ENCODE measurements around the gene MTERF1.

Gene MTERF1

DNA sequence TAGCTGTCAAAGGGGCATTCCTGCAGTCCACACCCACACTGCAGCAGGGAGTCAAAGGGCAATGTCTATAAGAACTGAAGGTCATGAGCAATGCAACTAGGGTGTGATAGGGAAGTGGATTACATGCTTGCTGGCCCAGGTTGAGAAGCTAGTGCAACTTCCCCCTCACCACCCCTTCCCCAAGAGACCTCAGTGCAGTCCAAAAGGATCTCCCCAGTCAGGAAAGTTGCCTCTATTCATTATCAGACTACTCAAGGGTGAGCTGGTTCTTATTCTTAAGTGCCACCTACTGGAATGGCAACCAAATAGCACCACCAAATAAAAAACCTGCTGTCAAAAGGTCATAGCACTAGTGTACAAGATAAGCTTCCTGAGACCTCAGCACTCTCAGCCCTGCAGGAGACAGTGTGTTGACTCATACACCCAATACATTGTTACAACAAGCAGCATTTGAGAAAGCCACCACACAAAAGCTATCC lies 28.2 kb downstream of the MTERF1 start:
- Histone ChIP-seq H3K36me3 (ENCODE audit: control insufficient read depth, insufficient read depth, low read length) (no peaks in the 10 kb centered on the region), H3K27ac (ENCODE audit: low read depth, low read length, severe bottlenecking) (no peak overlapping the region), H3K4me3 (ENCODE audit: extremely low read depth, insufficient read depth, low read length, poor library complexity, severe bottlenecking) (no peak overlapping the region), H3K4me1 (ENCODE audit: control insufficient read depth, insufficient read depth, low read length, poor library complexity, severe bottlenecking) (no peaks in the 10 kb centered on the region), H3K9me3 (ENCODE audit: control insufficient read depth, low read length) (peaks cover 5% of the 10 kb centered on the region)

- no peak overlapping the region for H3K27ac ChIP-seq (ENCODE audit: low read depth, low read length, severe bottlenecking)
- no peaks in the 10 kb centered on the region for H3K36me3 ChIP-seq (ENCODE audit: control insufficient read depth, insufficient read depth, low read length)
- no peak overlapping the region for H3K4me3 ChIP-seq (ENCODE audit: extremely low read depth, insufficient read depth, low read length, poor library complexity, severe bottlenecking)
- peaks cover 5% of the 10 kb centered on the region for H3K9me3 ChIP-seq (ENCODE audit: control insufficient read depth, low read length)
- no peaks in the 10 kb centered on the region for H3K4me1 ChIP-seq (ENCODE audit: control insufficient read depth, insufficient read depth, low read length, poor library complexity, severe bottlenecking)
These were observed 30.0 kb downstream of the MTERF1 start for GRCh38 chr7:91850455-91850854.

- no peak overlapping the region for H3K4me3 ChIP-seq (ENCODE audit: extremely low read depth, insufficient read depth, low read length, poor library complexity, severe bottlenecking)
- 83 to 94% methylated on average over 1 to 2 of the region's 4 CpGs for WGBS, 2 experiments (ENCODE audit: insufficient coverage in 2 of 2)
These were observed 32.5 kb downstream of the MTERF1 start for GRCh38 chr7:91847876-91848588.

GRCh38 chr7:91847231-91847630 lies 33.3 kb downstream of the MTERF1 start:
- Histone ChIP-seq H3K36me3 (ENCODE audit: control insufficient read depth, insufficient read depth, low read length) (no peaks in the 10 kb centered on the region), H3K27ac (ENCODE audit: low read depth, low read length, severe bottlenecking) (no peak overlapping the region), H3K4me3 (ENCODE audit: extremely low read depth, insufficient read depth, low read length, poor library complexity, severe bottlenecking) (no peak overlapping the region), H3K9me3 (ENCODE audit: control insufficient read depth, low read length) (peaks cover 3% of the 10 kb centered on the region), H3K4me1 (ENCODE audit: control insufficient read depth, insufficient read depth, low read length, poor library complexity, severe bottlenecking) (no peaks in the 10 kb centered on the region)
- WGBS, 2 experiments (ENCODE audit: insufficient coverage in 2 of 2): 71 to 100% methylated on average over 1 of the region's 4 CpGs

More at GRCh38 chr7:91847876-91848588, 32.5 kb downstream of the MTERF1 start:
- H3K9me3 ChIP-seq (ENCODE audit: control insufficient read depth, low read length): no peaks in the 10 kb centered on the region
- H3K27ac ChIP-seq (ENCODE audit: low read depth, low read length, severe bottlenecking): no peak overlapping the region
- no peaks in the 10 kb centered on the region for H3K4me1 ChIP-seq (ENCODE audit: control insufficient read depth, insufficient read depth, low read length, poor library complexity, severe bottlenecking)
- no peaks in the 10 kb centered on the region for H3K36me3 ChIP-seq (ENCODE audit: control insufficient read depth, insufficient read depth, low read length)

DNA sequence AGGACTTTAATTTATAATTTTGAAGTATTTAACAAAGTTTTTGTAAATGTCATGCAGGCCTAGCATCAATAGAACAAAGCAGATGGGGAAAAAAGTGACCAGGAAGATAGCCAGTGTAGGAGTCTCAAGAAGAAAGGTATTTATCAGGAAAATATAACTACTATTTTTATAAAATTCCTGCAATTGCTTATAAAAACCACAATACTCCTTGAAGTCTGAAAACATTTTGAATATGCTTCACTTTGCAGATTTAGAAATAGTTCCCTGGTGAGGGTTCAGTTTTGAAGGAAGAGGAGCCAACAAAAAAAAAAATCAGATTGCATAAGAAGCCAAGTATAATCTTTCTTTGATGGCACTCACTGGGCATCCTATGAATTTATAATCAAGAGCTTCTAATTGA lies 34.1 kb downstream of the MTERF1 start:
- Histone ChIP-seq H3K4me3 (ENCODE audit: extremely low read depth, insufficient read depth, low read length, poor library complexity, severe bottlenecking) (no peak overlapping the region), H3K36me3 (ENCODE audit: control insufficient read depth, insufficient read depth, low read length) (no peaks in the 10 kb centered on the region), H3K4me1 (ENCODE audit: control insufficient read depth, insufficient read depth, low read length, poor library complexity, severe bottlenecking) (no peaks in the 10 kb centered on the region)

GRCh38 chr7:91843831-91844230 lies 36.7 kb downstream of the MTERF1 start:
- Histone ChIP-seq H3K4me3 (ENCODE audit: extremely low read depth, insufficient read depth, low read length, poor library complexity, severe bottlenecking) (no peak overlapping the region), H3K4me1 (ENCODE audit: control insufficient read depth, insufficient read depth, low read length, poor library complexity, severe bottlenecking) (no peaks in the 10 kb centered on the region), H3K27ac (ENCODE audit: low read depth, low read length, severe bottlenecking) (no peak overlapping the region), H3K9me3 (ENCODE audit: control insufficient read depth, low read length) (peaks cover 10% of the 10 kb centered on the region), H3K36me3 (ENCODE audit: control insufficient read depth, insufficient read depth, low read length) (no peaks in the 10 kb centered on the region)
- 79 to 100% methylated on average over 2 of the region's 2 CpGs for WGBS, 2 experiments (ENCODE audit: insufficient coverage in 2 of 2)

More for the DNA sequence above, 34.1 kb downstream of the MTERF1 start:
- Histone ChIP-seq H3K27ac (ENCODE audit: low read depth, low read length, severe bottlenecking) (no peak overlapping the region), H3K9me3 (ENCODE audit: control insufficient read depth, low read length) (peaks cover 8% of the 10 kb centered on the region)

GRCh38 chr7:91838439-91838838 lies 42.1 kb downstream of the MTERF1 start:
- no peak overlapping the region for H3K27ac ChIP-seq (ENCODE audit: low read depth, low read length, severe bottlenecking)
- H3K4me3 ChIP-seq (ENCODE audit: extremely low read depth, insufficient read depth, low read length, poor library complexity, severe bottlenecking): no peak overlapping the region
- no peaks in the 10 kb centered on the region for H3K36me3 ChIP-seq (ENCODE audit: control insufficient read depth, insufficient read depth, low read length)
- H3K4me1 ChIP-seq (ENCODE audit: control insufficient read depth, insufficient read depth, low read length, poor library complexity, severe bottlenecking): no peaks in the 10 kb centered on the region
- H3K9me3 ChIP-seq (ENCODE audit: control insufficient read depth, low read length): peaks cover 10% of the 10 kb centered on the region
- WGBS, 2 experiments (ENCODE audit: insufficient coverage in 2 of 2): 100% methylated on average over 1 of the region's 2 CpGs

DNA sequence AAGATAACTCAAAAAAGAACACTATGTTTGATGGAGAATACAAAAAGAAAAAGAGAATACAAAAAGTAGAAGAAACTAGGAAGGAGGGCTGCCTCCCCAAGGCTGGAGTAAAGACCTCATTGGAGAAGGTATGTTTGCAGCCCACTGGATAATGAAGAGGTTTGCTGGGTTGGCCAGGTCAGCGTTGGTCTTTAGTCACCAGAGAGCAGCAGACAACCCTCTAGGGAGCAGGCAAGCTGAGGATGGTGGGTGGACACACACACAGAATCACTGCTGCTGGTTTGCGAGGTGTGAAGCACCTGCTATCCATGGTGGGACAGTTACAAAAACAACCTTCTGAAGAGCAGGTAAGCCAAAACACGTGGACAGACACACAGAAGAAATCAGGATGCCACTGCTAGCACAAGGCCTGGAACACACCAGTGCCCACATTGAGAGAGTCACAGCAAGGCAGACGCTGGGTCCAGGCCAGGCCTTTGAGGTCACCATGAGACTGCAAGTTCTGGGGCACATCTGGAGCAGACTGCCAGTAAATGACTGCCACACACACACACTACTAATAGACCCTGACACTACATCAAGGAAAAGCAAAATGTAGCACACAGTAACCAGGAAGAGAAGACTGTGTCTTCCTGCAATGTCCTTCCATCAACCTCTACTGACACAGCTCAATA lies 43.0 kb downstream of the MTERF1 start:
- Histone ChIP-seq H3K4me1 (ENCODE audit: control insufficient read depth, insufficient read depth, low read length, poor library complexity, severe bottlenecking) (no peaks in the 10 kb centered on the region), H3K27ac (ENCODE audit: low read depth, low read length, severe bottlenecking) (no peak overlapping the region), H3K9me3 (ENCODE audit: control insufficient read depth, low read length) (peaks cover 10% of the 10 kb centered on the region), H3K36me3 (ENCODE audit: control insufficient read depth, insufficient read depth, low read length) (no peaks in the 10 kb centered on the region), H3K4me3 (ENCODE audit: extremely low read depth, insufficient read depth, low read length, poor library complexity, severe bottlenecking) (no peak overlapping the region)
- 82 to 85% methylated on average over 3 of the region's 4 CpGs for WGBS, 2 experiments (ENCODE audit: insufficient coverage in 2 of 2)

- no peak overlapping the region for H3K4me3 ChIP-seq (ENCODE audit: extremely low read depth, insufficient read depth, low read length, poor library complexity, severe bottlenecking)
- H3K27ac ChIP-seq (ENCODE audit: low read depth, low read length, severe bottlenecking): no peak overlapping the region
- no peaks in the 10 kb centered on the region for H3K4me1 ChIP-seq (ENCODE audit: control insufficient read depth, insufficient read depth, low read length, poor library complexity, severe bottlenecking)
- H3K36me3 ChIP-seq (ENCODE audit: control insufficient read depth, insufficient read depth, low read length): no peaks in the 10 kb centered on the region
- H3K9me3 ChIP-seq (ENCODE audit: control insufficient read depth, low read length): no peaks in the 10 kb centered on the region
- 75 to 100% methylated on average over 1 of the region's 2 CpGs for WGBS, 2 experiments (ENCODE audit: insufficient coverage in 2 of 2)
These were observed 44.6 kb downstream of the MTERF1 start for GRCh38 chr7:91835826-91836368.

GRCh38 chr7:91835091-91835825 lies 45.2 kb downstream of the MTERF1 start:
- H3K27ac ChIP-seq (ENCODE audit: low read depth, low read length, severe bottlenecking): no peak overlapping the region
- H3K9me3 ChIP-seq (ENCODE audit: control insufficient read depth, low read length): no peaks in the 10 kb centered on the region
- WGBS, 2 experiments (ENCODE audit: insufficient coverage in 2 of 2): no CpG with 5 or more reads among the region's 2 CpGs
- H3K4me3 ChIP-seq (ENCODE audit: extremely low read depth, insufficient read depth, low read length, poor library complexity, severe bottlenecking): no peak overlapping the region
- no peaks in the 10 kb centered on the region for H3K36me3 ChIP-seq (ENCODE audit: control insufficient read depth, insufficient read depth, low read length)
- H3K4me1 ChIP-seq (ENCODE audit: control insufficient read depth, insufficient read depth, low read length, poor library complexity, severe bottlenecking): no peaks in the 10 kb centered on the region

Data from mesodermal cell (in vitro differentiated cells).